C4-2B (cell line): ENCODE data around the gene GAGE13.
"Not testable (repeated sequence)": the region's sequence is repeated elsewhere in the genome, so short reads cannot be mapped to it uniquely, and the experiment has no call there.

Experiments
- ZFX ChIP-seq: fragments of 450-650 bp; IDR thresholded peaks from 2 replicates; pipeline ENCODE4 v1.6.1; 2017
- TF ChIP-seq, protein P1 (sequence below): fragments of 450-650 bp; conservative IDR thresholded peaks from 2 replicates; pipeline ENCODE4 v1.5.1; 2017; ENCODE audit warnings: mild to moderate bottlenecking

DNA sequence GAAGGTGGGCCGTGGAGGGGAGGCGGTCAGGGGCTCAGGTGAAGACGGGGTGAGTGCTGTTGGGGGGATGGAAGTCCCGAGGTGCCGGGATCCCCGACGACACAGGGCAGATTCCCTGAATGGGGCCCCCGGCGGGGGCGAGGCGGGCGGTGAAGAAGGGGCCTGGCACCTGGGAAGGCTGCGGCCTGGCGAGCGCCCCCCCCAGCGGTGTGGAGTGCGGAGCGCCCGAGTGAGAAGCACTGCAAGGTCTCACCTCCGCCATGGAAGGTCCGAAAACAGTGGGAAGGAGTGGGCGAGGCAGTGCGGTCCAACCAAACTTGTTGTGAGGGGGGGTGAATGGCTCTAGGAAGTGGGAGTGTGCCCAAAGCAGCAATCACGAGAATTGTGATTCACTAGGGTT is 10.1 kb downstream of the GAGE13 start:
- TF ChIP-seq, protein P1, sequence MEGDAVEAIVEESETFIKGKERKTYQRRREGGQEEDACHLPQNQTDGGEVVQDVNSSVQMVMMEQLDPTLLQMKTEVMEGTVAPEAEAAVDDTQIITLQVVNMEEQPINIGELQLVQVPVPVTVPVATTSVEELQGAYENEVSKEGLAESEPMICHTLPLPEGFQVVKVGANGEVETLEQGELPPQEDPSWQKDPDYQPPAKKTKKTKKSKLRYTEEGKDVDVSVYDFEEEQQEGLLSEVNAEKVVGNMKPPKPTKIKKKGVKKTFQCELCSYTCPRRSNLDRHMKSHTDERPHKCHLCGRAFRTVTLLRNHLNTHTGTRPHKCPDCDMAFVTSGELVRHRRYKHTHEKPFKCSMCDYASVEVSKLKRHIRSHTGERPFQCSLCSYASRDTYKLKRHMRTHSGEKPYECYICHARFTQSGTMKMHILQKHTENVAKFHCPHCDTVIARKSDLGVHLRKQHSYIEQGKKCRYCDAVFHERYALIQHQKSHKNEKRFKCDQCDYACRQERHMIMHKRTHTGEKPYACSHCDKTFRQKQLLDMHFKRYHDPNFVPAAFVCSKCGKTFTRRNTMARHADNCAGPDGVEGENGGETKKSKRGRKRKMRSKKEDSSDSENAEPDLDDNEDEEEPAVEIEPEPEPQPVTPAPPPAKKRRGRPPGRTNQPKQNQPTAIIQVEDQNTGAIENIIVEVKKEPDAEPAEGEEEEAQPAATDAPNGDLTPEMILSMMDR: not testable (repeated sequence)
- not testable (repeated sequence) for TF ChIP-seq ZFX
